Measurements from ENCODE around the gene VAMP4.
"Not testable (repeated sequence)": the region's sequence is repeated elsewhere in the genome, so short reads cannot be mapped to it uniquely, and the experiment has no call there.

VAMP4 gene

GRCh38 chr1:171683870-171684269 lies 58.0 kb downstream of the VAMP4 start:
- no peak for FAIRE-seq

- FAIRE-seq, result no peak
Observed at GRCh38 chr1:171680339-171680738, 61.5 kb downstream of the VAMP4 start.

- FAIRE-seq, result no peak
Observed at GRCh38 chr1:171676823-171677222, 65.0 kb downstream of the VAMP4 start.

DNA sequence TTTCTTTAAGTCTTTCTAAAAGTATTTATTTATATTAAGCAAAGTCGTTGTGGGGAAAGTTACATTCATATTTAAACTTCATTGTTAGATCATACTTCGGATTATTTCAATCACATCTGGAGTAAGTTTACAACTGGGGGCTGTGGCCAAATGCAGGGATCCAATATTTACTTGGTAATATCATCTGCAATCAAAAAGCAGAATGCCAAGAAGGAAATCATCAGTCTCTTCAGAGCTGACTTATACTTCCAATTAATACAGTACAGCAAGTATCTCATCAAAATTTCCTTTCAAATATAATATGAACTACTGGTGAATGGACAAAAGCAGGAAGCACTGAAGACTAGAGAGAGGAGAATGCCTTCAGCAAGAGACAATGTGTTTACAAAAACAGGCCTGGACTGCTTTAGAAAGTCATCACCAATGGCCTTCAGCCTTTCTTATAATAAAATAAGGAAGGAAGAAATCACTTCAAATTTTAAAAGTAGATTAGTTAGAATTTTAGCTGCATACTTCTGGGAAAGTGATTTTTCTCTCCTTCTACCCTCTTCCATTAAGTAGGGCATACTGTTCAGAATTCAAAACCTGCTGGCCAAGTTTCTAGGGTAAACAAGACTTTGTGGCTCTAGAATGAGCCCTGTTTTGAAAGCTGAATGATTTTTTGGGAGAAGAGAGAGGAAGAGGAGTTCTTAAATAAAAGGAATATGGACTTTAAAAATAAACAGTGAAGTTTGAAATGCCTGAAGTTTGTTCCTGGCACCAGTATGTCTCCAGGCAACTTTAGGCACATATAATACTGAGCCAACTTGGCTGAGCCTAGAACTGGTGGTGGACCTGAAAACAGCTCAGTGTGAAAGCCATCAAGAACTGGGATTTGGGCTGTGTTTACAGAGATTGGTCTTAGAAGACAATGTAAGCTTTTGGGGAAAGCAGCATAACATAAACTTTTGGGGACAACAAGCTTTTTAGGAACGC lies 67.1 kb downstream of the VAMP4 start:
- FAIRE-seq, result no peak

- FAIRE-seq, result no peak
Observed at GRCh38 chr1:171670739-171671138, 71.1 kb downstream of the VAMP4 start.

GRCh38 chr1:171668372-171668771 lies 73.5 kb downstream of the VAMP4 start:
- FAIRE-seq, result no peak

DNA sequence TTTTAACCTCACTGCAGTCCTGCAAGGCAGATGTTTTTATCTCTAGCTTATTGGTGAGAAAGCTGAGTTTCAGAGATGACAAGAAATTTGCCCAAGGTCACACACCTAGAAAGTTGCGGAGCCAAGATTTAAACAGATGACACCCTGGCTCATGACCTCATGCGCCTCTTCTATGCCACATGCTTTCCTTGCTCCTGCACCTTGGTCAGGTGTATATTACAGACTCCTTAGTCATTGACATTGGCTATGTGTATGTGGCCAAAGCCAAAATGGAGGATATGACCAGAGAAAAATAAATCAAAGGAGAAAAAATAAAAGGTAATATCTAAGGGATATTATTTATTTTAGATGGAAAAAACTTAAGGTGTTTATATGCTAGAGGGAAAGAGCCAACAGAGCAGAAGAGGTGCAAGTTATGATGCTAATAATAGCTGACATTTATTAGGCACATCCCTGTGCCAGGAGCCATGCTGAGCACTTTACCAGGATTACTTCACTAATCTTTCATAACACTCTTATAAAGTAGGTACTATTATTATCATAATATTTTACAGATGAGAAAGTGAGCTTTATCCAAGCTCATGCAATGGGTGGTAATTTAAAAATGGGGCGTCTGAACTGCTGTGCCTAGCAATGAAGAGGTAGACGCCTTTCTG lies 75.6 kb downstream of the VAMP4 start:
- FAIRE-seq, result no peak

- no peak for FAIRE-seq
Observed at GRCh38 chr1:171664976-171665375, 76.9 kb downstream of the VAMP4 start.

DNA sequence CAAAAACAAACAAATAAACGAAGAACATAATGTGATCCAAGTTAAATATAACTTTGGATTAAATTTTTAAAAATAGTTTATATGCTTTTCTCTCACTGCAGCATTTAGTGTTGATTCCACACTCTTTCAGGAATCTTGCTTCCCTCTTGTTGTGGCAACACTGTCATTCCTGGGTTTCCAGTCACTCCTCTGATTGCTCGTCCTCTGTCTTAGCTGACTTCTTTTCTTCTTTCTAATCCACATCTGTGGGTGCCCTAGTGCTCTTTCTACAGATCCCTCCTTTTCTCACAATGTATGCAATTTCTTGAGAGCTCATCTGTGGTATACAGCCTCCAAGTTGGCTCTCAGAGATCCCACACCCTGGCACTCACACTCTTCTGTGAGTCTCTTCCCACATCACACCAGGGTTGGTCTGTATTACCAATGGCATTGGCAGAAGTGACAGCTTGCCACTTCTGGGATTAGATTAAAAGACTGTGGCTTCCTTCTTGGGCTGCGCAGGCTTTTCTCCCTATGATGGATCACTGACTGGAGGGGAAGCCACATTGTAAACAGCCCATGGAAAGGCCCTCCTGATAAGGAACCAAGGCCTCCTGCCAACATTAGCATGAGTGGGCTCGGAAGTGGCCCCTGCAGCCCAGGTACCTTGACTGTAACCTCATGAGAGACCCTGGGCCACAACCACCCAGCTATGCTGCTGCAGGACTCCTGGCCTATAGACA lies 77.8 kb downstream of the VAMP4 start:
- no peak for FAIRE-seq

DNA sequence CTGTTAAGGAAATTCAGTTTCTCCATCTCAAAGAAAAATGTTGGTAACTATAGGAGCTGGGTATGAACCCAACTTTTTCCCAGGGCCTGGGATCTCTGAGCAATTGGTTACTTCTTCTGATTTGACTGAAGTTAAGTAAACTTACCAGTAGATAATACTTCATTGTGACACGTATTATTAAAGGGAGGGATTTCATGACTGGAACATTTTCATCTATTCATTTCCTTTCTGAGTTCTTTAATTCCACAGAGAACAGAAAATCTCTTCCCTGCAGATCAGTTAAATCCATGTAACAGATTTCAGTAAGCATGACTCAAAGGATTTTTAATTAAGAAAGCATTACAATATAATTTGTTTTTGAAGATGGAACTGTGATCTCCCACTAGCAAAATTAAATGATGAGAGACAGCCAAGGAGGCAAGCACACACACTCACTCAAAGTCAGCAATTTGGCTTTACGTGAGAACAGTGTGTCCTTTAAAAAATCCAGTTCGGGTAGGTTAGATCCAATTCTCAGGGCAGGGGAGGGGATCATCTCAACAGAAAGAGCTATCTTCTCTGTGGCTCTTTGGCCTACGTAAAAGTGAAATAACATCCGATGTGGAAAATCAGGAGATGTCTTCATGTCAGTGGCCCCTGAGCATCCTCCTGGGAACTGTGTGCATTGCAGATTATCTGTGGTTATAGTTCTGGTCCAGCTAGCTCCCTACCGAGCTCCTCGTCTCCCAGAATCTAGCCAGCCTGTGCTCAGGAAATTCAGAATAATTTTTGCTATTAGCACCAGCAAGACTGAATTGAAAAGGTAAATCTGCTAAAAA lies 78.6 kb downstream of the VAMP4 start:
- no peak for FAIRE-seq

- no peak for FAIRE-seq
Observed at GRCh38 chr1:171661076-171661650, 80.7 kb downstream of the VAMP4 start.

DNA sequence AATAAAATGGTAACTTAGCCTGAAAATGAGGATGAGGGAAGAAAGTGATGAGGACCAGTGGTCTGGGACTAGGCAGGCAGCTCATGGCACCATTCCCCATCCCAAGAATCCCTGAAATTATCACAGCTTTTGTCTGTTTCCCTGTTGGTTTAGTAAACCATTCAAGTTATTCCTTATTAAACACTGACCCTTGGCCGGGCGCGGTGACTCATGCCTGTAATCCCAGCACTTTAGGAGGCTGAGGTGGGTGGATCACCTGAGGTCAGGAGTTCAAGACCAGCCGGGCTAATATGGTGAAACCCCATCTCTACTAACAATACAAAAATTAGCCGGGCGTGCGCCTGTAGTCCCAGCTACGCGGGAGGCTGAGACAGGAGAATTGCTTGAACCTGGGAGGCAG lies 85.7 kb downstream of the VAMP4 start:
- not testable (repeated sequence) for FAIRE-seq

- no peak for FAIRE-seq
Observed at GRCh38 chr1:171655746-171656116, 86.1 kb downstream of the VAMP4 start.

GRCh38 chr1:171654942-171655745 lies 86.7 kb downstream of the VAMP4 start:
- no peak for FAIRE-seq

DNA sequence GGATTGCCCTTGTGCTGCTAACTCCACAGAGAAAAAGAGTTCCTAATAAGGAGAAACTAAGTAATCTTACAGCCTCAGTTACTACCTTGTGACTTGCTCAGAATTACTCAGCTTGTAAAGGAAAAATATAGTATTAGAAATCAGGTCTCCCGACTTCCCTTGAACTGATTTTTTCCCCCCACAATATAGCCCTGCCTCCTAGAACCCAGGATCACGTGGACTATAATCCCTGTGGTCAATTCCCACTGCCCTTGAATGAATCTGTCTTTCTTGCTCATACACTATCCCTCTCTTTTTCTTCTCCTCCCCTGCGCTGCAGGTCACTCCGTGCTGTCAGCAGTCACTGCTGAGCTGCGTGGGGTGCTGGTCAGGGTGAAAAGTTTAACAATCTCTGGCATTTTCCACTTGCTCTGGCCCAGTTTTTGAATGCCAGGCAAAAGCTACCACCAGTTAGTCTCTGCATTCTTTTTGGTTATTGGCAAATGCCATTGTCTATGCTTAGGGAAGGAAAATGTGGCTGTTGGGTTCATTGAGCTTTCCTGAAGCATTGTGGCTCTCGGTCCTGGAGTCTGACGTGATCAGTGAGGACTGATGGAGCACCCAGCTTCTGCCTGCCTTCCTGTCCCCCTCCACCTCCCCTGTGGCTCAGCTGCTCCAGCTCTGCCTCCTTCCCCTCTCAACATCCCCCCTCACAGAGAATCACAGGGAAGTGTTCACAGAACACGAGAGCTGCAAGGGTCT lies 87.5 kb downstream of the VAMP4 start:
- no peak for FAIRE-seq

DNA sequence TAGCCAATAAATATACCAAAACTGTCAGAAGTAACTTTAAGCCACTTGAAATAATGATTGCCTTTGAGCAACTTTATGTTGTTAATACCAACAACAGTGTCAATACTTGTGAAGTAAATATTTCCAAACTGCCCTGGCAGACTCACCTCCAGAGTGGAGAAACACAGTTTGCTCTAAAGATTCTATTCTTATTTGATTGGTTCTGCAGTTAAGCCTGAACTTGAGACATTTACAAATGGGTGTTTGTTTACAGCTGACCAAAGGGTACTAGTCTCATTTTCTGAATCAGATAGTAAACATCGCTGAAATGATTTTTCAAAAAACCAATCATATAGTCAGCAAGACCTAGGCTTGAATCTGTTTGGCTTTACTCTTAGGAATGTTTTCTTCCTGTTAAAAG lies 88.1 kb downstream of the VAMP4 start:
- FAIRE-seq, result no peak

DNA sequence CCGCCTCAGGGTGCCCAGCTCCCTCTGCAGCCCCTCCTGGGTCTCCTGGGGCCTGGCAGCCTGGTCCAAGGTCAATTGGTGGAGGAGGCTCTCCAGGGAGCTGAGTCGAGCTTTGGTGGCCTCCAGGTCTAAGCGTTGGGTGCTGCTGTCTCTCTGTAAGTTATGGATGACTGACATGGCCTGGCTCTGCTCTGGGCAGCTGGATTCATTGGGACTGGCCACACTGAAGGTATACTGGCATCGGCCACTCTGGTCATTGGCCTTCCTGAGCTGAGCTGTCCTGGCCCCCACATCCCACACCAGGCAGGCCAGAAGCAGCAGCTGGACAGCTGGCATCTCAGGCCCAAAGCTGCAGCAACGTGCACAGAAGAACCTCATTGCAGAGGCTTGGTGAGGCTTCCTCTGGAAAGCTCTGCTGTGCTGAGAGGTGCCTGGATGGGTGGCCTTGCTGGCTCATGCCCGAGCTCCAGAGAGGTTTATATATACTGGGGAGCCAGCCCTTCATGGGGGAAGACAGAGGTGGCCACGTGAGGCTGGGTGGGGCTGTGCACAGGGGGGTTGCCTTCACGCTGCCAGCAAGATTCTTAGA lies 89.5 kb downstream of the VAMP4 start, which contains the start of gene MYOC:
TSS of gene MYOC (minus strand) at position 455 of the 589 bp plus-strand sequence. CDS start at position 378, 77 bp downstream.
- no peak for FAIRE-seq
